ENCODE results near the gene TMED1. TPM values are rescaled to one million over a fixed set of nuclear protein-coding genes. Genes with fewer than 3 reads are reported as not detected.

Gene TMED1
- total RNA-seq, 6 experiments from 2014 or later = 42.8 to 65.0 (median 48.1) TPM

DNA sequence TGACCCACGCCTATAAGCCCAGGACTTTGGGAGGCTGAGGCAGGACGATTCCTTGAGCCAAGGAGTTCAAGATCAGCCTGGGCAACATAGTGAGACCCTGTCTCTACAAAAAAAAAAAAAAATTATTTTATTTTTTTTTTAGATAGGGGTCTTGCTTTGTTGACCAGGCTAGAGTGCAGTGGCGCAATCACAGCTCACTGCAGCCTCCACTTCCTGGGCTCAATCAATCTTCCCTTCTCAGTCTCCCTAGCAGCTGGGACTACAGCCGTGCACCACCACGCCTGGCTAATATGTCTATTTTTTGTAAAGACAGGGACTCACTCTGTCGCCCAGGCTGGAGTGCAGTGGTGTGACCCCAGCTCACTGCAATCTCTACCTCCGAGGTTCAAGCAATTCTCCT, 16.9 kb upstream of the TMED1 start:
- no peaks in the 10 kb centered on the region for H3K9me3 Mint-ChIP-seq
- peaks cover 4% of the 10 kb centered on the region for H3K27me3 Mint-ChIP-seq (ENCODE audit: insufficient read depth)
- TF ChIP-seq, protein P1, sequence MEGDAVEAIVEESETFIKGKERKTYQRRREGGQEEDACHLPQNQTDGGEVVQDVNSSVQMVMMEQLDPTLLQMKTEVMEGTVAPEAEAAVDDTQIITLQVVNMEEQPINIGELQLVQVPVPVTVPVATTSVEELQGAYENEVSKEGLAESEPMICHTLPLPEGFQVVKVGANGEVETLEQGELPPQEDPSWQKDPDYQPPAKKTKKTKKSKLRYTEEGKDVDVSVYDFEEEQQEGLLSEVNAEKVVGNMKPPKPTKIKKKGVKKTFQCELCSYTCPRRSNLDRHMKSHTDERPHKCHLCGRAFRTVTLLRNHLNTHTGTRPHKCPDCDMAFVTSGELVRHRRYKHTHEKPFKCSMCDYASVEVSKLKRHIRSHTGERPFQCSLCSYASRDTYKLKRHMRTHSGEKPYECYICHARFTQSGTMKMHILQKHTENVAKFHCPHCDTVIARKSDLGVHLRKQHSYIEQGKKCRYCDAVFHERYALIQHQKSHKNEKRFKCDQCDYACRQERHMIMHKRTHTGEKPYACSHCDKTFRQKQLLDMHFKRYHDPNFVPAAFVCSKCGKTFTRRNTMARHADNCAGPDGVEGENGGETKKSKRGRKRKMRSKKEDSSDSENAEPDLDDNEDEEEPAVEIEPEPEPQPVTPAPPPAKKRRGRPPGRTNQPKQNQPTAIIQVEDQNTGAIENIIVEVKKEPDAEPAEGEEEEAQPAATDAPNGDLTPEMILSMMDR (IDR thresholded peaks at IDR 0.05) = no peak
- H3K27ac Mint-ChIP-seq = no peak overlapping the region
- H3K4me1 Mint-ChIP-seq (ENCODE audit: low read depth) = peaks cover 5% of the 10 kb centered on the region; the same call in 1 of the 2 replicates
- no peaks in the 10 kb centered on the region for H3K36me3 Mint-ChIP-seq (ENCODE audit: low read depth)
- H3K4me3 Mint-ChIP-seq = no peak overlapping the region
- DNase-seq = no peak

GRCh38 chr19:10852098-10852800, 16.2 kb upstream of the TMED1 start:
- Mint-ChIP-seq H3K27me3 (ENCODE audit: insufficient read depth) (peaks cover 4% of the 10 kb centered on the region), H3K4me1 (ENCODE audit: low read depth) (peaks cover 5% of the 10 kb centered on the region; the same call in 1 of the 2 replicates), H3K4me3 (no peak overlapping the region), H3K27ac (peak overlapping the region; percentile 18), H3K9me3 (no peaks in the 10 kb centered on the region), H3K36me3 (ENCODE audit: low read depth) (no peaks in the 10 kb centered on the region)
- peak; percentile 67 for DNase-seq
- TF ChIP-seq, protein P1 (IDR thresholded peaks at IDR 0.05) = no peak

GRCh38 chr19:10850631-10851030, 14.6 kb upstream of the TMED1 start:
- H3K9me3 Mint-ChIP-seq = no peaks in the 10 kb centered on the region
- no peak for DNase-seq
- TF ChIP-seq, protein P1 (IDR thresholded peaks at IDR 0.05) = no peak
- H3K4me1 Mint-ChIP-seq (ENCODE audit: low read depth) = peaks cover 5% of the 10 kb centered on the region; the same call in 1 of the 2 replicates
- H3K4me3 Mint-ChIP-seq = no peak overlapping the region
- no peak overlapping the region for H3K27ac Mint-ChIP-seq
- peaks cover 4% of the 10 kb centered on the region for H3K27me3 Mint-ChIP-seq (ENCODE audit: insufficient read depth)
- H3K36me3 Mint-ChIP-seq (ENCODE audit: low read depth) = no peaks in the 10 kb centered on the region

GRCh38 chr19:10848230-10848856, 12.3 kb upstream of the TMED1 start, which contains the start of gene C19orf38:
Gene C19orf38, plus strand, starts transcription at chr19:10848415. Its CDS starts 94 bp downstream, at chr19:10848509.
- no peak within 1 kb of the TSS for H3K27ac Mint-ChIP-seq
- DNase-seq = no peak

DNA sequence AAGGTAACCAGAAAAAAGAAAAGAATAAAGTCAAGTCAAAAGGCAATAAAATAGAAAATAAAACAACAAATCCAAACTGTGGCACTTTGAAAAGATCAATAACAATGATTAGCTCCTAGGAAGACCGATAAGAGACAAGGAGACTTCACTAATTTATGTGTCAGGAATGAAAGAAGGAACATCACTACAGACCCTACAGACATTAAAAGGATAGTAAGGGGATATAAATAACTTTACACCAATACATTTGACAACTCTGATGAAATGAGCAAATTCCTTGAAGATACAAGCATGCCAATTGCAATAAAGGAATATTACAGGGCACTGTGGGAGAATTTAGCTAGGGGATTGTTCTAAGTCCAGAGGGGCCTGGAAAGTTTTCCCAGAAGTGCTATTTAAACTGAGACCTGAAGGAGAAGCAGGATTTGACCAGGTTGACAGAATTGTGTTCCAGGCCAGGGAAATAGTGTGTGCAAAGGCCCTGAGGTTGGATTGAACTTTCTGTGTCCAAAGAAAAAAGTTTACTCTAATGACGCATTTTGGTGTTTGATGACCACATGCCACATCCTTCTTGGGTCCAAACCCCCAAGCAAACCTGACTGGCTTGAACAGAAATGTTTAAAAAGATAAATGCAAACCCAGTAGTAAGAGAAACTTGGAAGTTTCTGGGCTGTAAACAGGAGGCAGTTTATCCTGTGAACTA, 10.6 kb upstream of the TMED1 start:
- Mint-ChIP-seq H3K27me3 (ENCODE audit: insufficient read depth) (peaks cover 9% of the 10 kb centered on the region), H3K4me3 (no peak overlapping the region), H3K36me3 (ENCODE audit: low read depth) (no peaks in the 10 kb centered on the region), H3K27ac (no peak overlapping the region), H3K9me3 (no peaks in the 10 kb centered on the region), H3K4me1 (ENCODE audit: low read depth) (no peaks in the 10 kb centered on the region)
- no peak for DNase-seq
- TF ChIP-seq, protein P1 (IDR thresholded peaks at IDR 0.05) = no peak

More at GRCh38 chr19:10848230-10848856, 12.3 kb upstream of the TMED1 start, which contains the start of gene C19orf38:
- TF ChIP-seq, protein P1 (IDR thresholded peaks at IDR 0.05) = no peak
- Mint-ChIP-seq H3K27me3 (ENCODE audit: insufficient read depth) (peaks cover 5% of the 10 kb centered on the region; the same call in 1 of the 2 replicates), H3K4me1 (ENCODE audit: low read depth) (peaks cover 5% of the 10 kb centered on the region; the same call in 1 of the 2 replicates), H3K4me3 (no peak within 1 kb of the TSS), H3K9me3 (no peaks in the 10 kb centered on the region), H3K36me3 (ENCODE audit: low read depth) (no peaks in the 10 kb centered on the region)
